Measurements from ENCODE around the gene IL1RAPL1.

The IL1RAPL1 gene

DNA sequence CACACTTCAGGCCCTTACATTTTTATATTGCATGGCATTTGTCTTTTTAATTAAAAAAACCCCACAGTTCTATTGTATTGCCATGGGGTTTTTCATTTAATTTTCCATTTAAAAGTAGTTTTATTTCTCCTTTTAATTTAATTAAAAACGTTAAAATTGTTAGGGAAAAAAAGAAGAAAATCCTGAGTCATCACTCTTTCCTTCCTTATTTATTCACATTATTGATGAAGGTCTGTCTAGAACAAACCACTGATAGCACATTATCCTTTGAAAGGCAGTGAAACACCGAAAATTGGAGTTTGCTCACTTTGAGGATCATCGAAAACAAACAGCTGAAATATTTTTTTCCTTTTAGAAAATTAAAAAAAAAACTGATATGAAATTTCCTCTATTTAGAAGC is 868.5 kb downstream of the IL1RAPL1 start:
- no peaks in the 10 kb centered on the region for H3K9me2 ChIP-seq (replicated peaks; ENCODE audit: insufficient read depth, low read length)
- no peaks in the 10 kb centered on the region for H3F3A ChIP-seq (ENCODE audit: insufficient read depth)
- no peak overlapping the region for H3K4me2 ChIP-seq (ENCODE audit: low read depth, low read length, poor library complexity, severe bottlenecking)
- TF ChIP-seq CTCF (IDR thresholded peaks at IDR 0.05; ENCODE audit: insufficient read depth, low read length, poor library complexity, severe bottlenecking) (no peak), EZH2phosphoT487 (conservative IDR thresholded peaks at IDR 0.05; ENCODE audit: low read length) (no peak)
- H3K27me3 ChIP-seq (ENCODE audit: low read length): no peaks in the 10 kb centered on the region
- H3K4me3 ChIP-seq (ENCODE audit: insufficient read depth, low read length, poor library complexity, severe bottlenecking): no peak overlapping the region
- no peaks in the 10 kb centered on the region for H3K36me3 ChIP-seq (ENCODE audit: low read length)
- H2AFZ ChIP-seq (ENCODE audit: low read depth, low read length, severe bottlenecking): no peak overlapping the region
- no peak overlapping the region for H3K9ac ChIP-seq (ENCODE audit: low read length)
- no peaks in the 10 kb centered on the region for H4K20me1 ChIP-seq (ENCODE audit: low read depth, low read length)
- H3K79me2 ChIP-seq (ENCODE audit: insufficient read depth, low read length): no peaks in the 10 kb centered on the region
- no peaks in the 10 kb centered on the region for H3K9me3 ChIP-seq (ENCODE audit: insufficient read depth, low read length)
- no peak overlapping the region for H3K27ac ChIP-seq (ENCODE audit: low read depth, low read length)

- no peaks in the 10 kb centered on the region for H3K79me2 ChIP-seq (ENCODE audit: insufficient read depth, low read length)
These were observed 873.8 kb downstream of the IL1RAPL1 start for GRCh38 chrX:29461039-29461438.

DNA sequence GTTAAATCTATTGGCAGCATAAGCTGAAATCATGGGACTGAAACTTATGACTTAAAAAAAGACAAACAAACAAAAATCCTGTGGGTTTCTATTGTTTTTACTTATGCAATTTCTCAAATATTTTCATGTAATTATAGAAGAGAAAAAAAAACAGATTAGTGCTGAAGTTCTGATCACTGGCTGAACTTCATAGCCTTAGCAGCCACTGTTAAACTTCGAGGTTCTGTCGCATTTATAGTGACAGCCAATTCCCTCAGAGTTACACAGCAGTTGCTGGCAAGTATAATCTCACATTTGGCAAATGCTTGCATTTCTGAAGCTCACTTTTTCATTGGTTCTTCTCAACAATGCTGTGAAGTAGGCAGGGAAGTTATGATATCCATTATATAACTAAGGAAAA is 879.2 kb downstream of the IL1RAPL1 start:
- no peaks in the 10 kb centered on the region for H3F3A ChIP-seq (ENCODE audit: insufficient read depth)
- H3K4me2 ChIP-seq (ENCODE audit: low read depth, low read length, poor library complexity, severe bottlenecking): no peak overlapping the region
- H3K79me2 ChIP-seq (ENCODE audit: insufficient read depth, low read length): no peaks in the 10 kb centered on the region
- H2AFZ ChIP-seq (ENCODE audit: low read depth, low read length, severe bottlenecking): no peak overlapping the region
- H3K9me2 ChIP-seq (replicated peaks; ENCODE audit: insufficient read depth, low read length): no peaks in the 10 kb centered on the region
- no peak overlapping the region for H3K27ac ChIP-seq (ENCODE audit: low read depth, low read length)
- H3K9ac ChIP-seq (ENCODE audit: low read length): no peak overlapping the region
- H3K27me3 ChIP-seq (ENCODE audit: low read length): no peaks in the 10 kb centered on the region
- TF ChIP-seq EZH2phosphoT487 (conservative IDR thresholded peaks at IDR 0.05; ENCODE audit: low read length): no peak
- TF ChIP-seq CTCF (IDR thresholded peaks at IDR 0.05; ENCODE audit: insufficient read depth, low read length, poor library complexity, severe bottlenecking): no peak
- no peaks in the 10 kb centered on the region for H4K20me1 ChIP-seq (ENCODE audit: low read depth, low read length)
- no peaks in the 10 kb centered on the region for H3K36me3 ChIP-seq (ENCODE audit: low read length)
- no peak overlapping the region for H3K4me3 ChIP-seq (ENCODE audit: insufficient read depth, low read length, poor library complexity, severe bottlenecking)
- no peaks in the 10 kb centered on the region for H3K9me3 ChIP-seq (ENCODE audit: insufficient read depth, low read length)

More at GRCh38 chrX:29461039-29461438, 873.8 kb downstream of the IL1RAPL1 start:
- H4K20me1 ChIP-seq (ENCODE audit: low read depth, low read length): no peaks in the 10 kb centered on the region
- no peak overlapping the region for H3K27ac ChIP-seq (ENCODE audit: low read depth, low read length)
- H3K9ac ChIP-seq (ENCODE audit: low read length): no peak overlapping the region
- no peaks in the 10 kb centered on the region for H3K27me3 ChIP-seq (ENCODE audit: low read length)
- H3K36me3 ChIP-seq (ENCODE audit: low read length): no peaks in the 10 kb centered on the region
- TF ChIP-seq EZH2phosphoT487 (conservative IDR thresholded peaks at IDR 0.05; ENCODE audit: low read length): no peak
- no peak for TF ChIP-seq CTCF (IDR thresholded peaks at IDR 0.05; ENCODE audit: insufficient read depth, low read length, poor library complexity, severe bottlenecking)
- no peaks in the 10 kb centered on the region for H3K9me3 ChIP-seq (ENCODE audit: insufficient read depth, low read length)
- H3K4me2 ChIP-seq (ENCODE audit: low read depth, low read length, poor library complexity, severe bottlenecking): no peak overlapping the region
- H3K9me2 ChIP-seq (replicated peaks; ENCODE audit: insufficient read depth, low read length): no peaks in the 10 kb centered on the region
- no peaks in the 10 kb centered on the region for H3F3A ChIP-seq (ENCODE audit: insufficient read depth)
- H2AFZ ChIP-seq (ENCODE audit: low read depth, low read length, severe bottlenecking): no peak overlapping the region
- H3K4me3 ChIP-seq (ENCODE audit: insufficient read depth, low read length, poor library complexity, severe bottlenecking): no peak overlapping the region
